Measurements from ENCODE around the gene SIPA1L3.
"Not testable (repeated sequence)": the region's sequence is repeated elsewhere in the genome, so short reads cannot be mapped to it uniquely, and the experiment has no call there.

SIPA1L3 gene

DNA sequence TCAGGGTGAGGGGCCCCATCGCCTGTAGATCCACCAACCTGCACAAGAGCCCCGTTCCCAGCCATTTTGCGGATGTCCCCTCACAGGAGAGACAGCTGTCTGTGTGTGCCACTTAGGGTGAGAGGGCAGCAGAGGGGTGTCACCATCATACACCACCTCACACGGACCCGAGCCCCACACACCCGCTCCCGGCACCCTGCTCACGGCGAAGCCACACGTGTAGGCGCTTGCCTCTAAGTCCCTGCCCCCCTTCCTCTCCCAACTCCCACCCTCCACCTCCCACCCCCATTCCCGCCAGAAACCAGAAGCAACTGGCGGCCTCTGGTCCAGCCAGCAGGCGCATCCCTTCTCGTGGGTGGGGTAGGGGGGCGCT is 321.0 kb downstream of the SIPA1L3 start:
- H3K4me3 ChIP-seq (ENCODE audit: low read depth, low read length), result no peak overlapping the region
- DNase-seq (ENCODE audit: low read depth), result no peak
- TF ChIP-seq, protein P1, sequence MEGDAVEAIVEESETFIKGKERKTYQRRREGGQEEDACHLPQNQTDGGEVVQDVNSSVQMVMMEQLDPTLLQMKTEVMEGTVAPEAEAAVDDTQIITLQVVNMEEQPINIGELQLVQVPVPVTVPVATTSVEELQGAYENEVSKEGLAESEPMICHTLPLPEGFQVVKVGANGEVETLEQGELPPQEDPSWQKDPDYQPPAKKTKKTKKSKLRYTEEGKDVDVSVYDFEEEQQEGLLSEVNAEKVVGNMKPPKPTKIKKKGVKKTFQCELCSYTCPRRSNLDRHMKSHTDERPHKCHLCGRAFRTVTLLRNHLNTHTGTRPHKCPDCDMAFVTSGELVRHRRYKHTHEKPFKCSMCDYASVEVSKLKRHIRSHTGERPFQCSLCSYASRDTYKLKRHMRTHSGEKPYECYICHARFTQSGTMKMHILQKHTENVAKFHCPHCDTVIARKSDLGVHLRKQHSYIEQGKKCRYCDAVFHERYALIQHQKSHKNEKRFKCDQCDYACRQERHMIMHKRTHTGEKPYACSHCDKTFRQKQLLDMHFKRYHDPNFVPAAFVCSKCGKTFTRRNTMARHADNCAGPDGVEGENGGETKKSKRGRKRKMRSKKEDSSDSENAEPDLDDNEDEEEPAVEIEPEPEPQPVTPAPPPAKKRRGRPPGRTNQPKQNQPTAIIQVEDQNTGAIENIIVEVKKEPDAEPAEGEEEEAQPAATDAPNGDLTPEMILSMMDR (conservative IDR thresholded peaks at IDR 0.05; ENCODE audit: low read depth, low read length), result no peak

DNA sequence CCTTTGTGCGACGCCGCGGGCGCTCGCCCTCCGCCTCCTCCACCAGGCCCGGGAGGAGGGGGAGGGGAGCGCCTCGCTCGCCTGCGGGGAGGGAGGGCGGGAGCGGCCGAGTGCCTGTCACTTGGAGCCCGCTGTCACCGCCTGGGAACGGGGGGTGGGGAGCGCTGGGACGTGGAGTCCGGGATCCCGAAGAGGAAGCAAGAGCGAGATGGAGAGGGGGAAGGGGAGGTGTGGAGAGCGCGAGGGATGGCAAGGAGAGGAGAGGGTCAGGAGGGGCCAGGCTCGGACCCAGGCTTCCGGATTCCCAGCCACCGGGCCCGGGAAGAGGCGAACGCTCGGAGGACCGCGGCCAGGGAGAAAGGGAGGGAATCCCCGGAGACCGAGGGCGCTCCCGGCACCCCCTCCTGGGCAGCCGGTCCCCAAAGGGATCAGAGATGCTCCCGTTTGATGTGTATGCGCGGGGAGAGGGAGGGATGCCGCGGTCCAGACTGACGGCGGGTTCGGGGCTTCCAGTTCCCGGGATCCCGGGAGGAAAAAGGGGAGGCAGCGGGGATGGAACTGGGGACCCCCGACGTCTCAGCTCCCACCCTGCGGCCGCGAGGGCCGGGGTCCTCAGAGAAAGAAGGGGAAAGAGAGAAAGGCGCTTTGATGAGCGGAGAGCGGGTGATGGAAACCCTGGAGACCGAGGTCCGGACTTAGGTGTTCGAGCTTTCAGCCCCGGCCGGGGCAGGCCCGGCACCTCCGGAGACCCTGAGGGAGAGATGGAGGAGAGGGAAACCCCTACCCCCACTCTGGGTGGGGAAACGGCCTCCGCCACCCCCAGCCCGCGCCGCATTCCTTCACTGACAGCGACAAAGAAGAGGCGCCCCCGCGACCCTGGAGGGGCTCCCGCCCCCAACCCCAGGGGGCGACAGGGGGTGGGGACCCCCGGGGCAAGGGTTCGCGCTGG is 321.8 kb downstream of the SIPA1L3 start:
- H3K4me3 ChIP-seq (ENCODE audit: low read depth, low read length), result peak overlapping the region; percentile 22
- TF ChIP-seq, protein P1 (conservative IDR thresholded peaks at IDR 0.05; ENCODE audit: low read depth, low read length), result no peak
- DNase-seq (ENCODE audit: low read depth), result no peak

DNA sequence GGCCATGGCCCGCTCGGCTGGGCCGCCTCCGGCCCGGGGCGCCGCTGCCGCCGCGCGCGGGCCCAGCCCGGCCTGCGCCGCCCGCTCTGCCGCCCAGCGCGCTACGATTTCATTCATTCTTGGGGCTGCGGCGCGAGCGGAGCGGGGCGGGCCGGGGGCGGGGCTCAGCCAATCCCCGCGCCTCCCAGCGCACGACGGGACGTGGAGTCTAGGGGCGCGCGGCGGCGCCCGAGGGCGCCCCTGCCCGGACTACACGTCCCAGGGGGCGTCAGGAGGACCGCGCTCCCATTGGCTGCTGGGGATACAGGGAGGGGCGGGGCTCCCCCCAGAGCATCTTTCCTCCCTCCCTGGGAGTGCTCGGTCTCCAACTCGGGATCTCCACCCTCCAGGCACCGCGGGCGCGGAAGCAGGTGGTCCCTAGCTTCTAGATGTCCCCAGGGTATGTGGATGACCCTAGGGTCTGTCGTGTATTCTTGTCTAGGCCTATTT is 322.6 kb downstream of the SIPA1L3 start:
- no peak overlapping the region for H3K4me3 ChIP-seq (ENCODE audit: low read depth, low read length)
- TF ChIP-seq, protein P1 (conservative IDR thresholded peaks at IDR 0.05; ENCODE audit: low read depth, low read length), result no peak
- DNase-seq (ENCODE audit: low read depth), result peak; percentile 90

DNA sequence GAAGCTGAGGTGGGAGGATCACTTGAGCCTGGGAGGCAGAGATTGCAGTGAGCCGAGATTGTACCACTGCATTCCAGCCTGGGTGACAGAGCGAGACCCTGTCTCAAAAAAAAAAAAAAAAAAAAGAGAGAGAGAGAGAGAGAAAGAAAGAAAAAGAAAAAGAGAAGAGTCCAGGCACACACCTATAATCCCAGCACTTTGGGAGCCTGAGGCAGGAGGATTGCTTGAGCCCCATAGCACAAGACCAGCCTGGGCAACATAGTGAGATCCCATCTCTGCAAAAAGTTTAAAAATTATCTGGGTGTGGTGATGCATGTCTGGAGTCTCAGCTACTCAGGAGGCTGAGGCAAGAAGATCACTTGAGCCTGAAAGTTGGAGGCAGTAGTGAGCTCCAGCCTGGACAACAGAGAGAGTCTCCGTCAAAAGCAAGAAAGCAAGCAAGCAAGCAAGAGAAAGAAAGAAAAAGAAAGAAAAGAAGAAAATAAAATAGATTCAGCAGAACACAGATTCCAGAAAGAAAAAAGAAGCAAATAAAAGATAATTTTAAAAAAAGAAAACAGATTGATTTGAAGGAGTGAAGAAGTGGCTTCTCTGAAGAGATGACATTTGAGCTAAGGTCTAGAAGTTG is 323.6 kb downstream of the SIPA1L3 start:
- DNase-seq (ENCODE audit: low read depth); H3K4me3 ChIP-seq (ENCODE audit: low read depth, low read length): not testable (repeated sequence)

DNA sequence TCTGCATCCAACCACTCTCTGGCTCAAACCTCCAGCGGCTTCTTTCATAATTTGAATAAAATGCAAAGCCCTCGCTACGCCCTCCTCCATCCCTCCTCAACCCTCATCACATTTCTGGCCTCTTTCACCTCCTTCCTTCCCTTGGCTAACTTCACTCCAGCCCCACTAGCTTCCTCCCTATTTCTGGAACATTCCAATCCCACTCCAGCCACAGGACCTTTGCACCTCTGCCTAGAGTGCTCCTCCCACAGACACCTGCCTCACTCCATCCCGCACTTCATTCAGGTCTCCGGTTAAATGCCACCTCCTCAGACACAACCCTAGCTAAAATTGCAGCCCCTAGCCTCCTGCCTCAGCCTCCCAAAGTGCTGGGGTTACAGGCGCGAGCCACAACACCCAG is 324.9 kb downstream of the SIPA1L3 start:
- no peak for DNase-seq (ENCODE audit: low read depth)
- TF ChIP-seq, protein P1 (conservative IDR thresholded peaks at IDR 0.05; ENCODE audit: low read depth, low read length), result no peak
- no peak overlapping the region for H3K4me3 ChIP-seq (ENCODE audit: low read depth, low read length)

DNA sequence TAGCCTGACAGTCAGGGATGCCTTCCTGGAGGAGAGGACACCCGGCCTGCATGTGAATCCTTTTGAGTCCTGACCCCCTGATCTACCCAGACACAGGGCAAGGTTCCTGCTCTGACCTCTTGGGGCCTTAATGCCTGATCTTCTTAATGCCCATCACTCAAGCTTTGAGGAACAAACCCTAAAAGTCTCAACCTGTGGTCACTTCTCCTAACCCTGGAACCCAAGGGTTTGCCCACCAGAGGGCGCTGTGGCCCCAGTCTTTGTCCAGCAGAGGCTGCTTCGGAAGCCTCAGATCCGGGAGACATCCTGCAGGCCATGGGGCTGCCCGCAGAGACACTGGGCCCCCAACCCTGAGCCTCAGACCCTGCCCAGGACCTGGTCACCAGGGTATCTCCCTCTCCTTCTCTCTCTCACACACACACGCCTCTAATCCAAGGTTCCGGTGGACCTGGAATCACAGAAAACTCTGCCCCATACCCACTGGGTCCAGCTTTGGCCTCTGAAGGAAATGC is 326.8 kb downstream of the SIPA1L3 start:
- no peak overlapping the region for H3K4me3 ChIP-seq (ENCODE audit: low read depth, low read length)
- TF ChIP-seq, protein P1 (conservative IDR thresholded peaks at IDR 0.05; ENCODE audit: low read depth, low read length), result peak; percentile 93
- peak; percentile 74 for DNase-seq (ENCODE audit: low read depth)

DNA sequence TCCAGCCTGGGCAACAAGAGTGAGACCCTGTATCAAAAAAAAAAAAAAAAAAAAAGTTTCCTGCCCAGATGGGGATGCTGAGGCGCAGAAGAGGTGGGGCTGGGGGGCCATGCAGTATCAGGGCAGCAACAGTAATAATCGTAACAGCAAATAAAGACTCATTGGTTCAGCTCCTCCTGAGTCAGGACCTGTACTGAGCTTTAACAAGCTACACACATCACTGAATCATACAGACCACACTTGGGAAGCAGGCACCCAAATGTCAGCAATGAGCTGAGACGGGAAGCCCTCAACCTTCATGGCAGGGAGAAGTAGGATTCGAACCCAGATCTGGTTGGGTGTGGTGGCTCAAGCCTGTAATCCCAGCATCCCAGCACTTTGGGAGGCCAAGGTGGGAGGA is 327.6 kb downstream of the SIPA1L3 start:
- TF ChIP-seq, protein P1 (conservative IDR thresholded peaks at IDR 0.05; ENCODE audit: low read depth, low read length), result no peak
- no peak for DNase-seq (ENCODE audit: low read depth)
- no peak overlapping the region for H3K4me3 ChIP-seq (ENCODE audit: low read depth, low read length)

Measured in choroid plexus epithelial cell (primary cell).